Pancreas (tissue), 10 donors: Measurements from ENCODE around the gene GLT1D1. TPM values are rescaled to one million over a fixed set of nuclear protein-coding genes. Genes with fewer than 3 reads are reported as not detected.

ENCODE experiments used
- ATAC-seq, 4 donors: fragments of 200-7000 bp; cut with Tn5 transposase; one replicate each; pipeline versions ENCODE4 v1.8.0 to v1.9.1; 2020; ENCODE audit warnings: mild to moderate bottlenecking in 4 of 4, moderate library complexity in 4 of 4
- DNase-seq, 6 donors: peaks; one replicate each; pipeline ENCODE4 v3.0.0-alpha.2; 2020
- FAIRE-seq: peaks from 2 replicates; lab custom pipeline; 2012; peaks lifted over from hg19 to GRCh38; lab: Jason Lieb, UNC
- H3K27ac ChIP-seq, 4 donors: fragments of 200-600 bp; sonication (generic); 1 replicate in 3 of 4; 2 replicates in 1 of 4; pipeline versions ENCODE4 v1.5.0 to v1.8.0; 2020
- H3K27me3 ChIP-seq, 4 donors: fragments of 200-600 bp; one replicate each; pipeline ENCODE4 v1.8.0; 2021
- H3K36me3 ChIP-seq, 3 donors: fragments of 200-600 bp; sonication (generic) in 1 of 3; one replicate each; pipeline versions ENCODE4 v1.5.0 to v1.8.0; 2020 to 2021
- H3K4me1 ChIP-seq, 3 donors: fragments of 200-600 bp; one replicate each; pipeline ENCODE4 v1.8.0; 2021
- H3K4me3 ChIP-seq, 4 donors: fragments of 200-600 bp; sonication (generic) in 2 of 4; one replicate each; pipeline versions ENCODE4 v1.5.0 to v1.8.0; 2020 to 2021
- H3K9me3 ChIP-seq, 4 donors: fragments of 200-600 bp; one replicate each; pipeline ENCODE4 v1.8.0; 2021
- WGBS, 2 donors: extraction: QIAGEN DNeasy Blood & Tissue Kit; methylation state at CpG; one replicate each; pipeline ENCODE4 v1.1.7; 2013; 5-methylcytosine and 5-hydroxymethylcytosine counted together
- intact Hi-C, 3 donors: fragments of 100-400 bp; cut with DNase I; formaldehyde crosslinking; loops; one replicate each; pipeline versions ENCODE4 v1.11.1 to v1.14.2; 2022
- polyA plus RNA-seq, 2 donors: library from polyadenylated mRNA; stranded (reverse); fragments of 200-250 nt; gene quantifications; one replicate each; pipeline ENCODE4 v1.2.3, GENCODE V29; 2013
- total RNA-seq, 6 donors: library from RNA; stranded (reverse); fragmentation: NEBNext Ultra II Directional in 4 of 6; extraction: Animal tissue kit (Norgen Biotek cat#: 25700) in 4 of 6; gene quantifications; one replicate each; pipeline versions ENCODE4 v1.2.1 to v1.2.4, GENCODE V29; 2021 to 2023
- TF ChIP-seq, protein P1 (sequence below), 4 donors: fragments of 200-600 bp; sonication (generic) in 3 of 4; IDR thresholded peaks; one replicate each; pipeline versions ENCODE4 v1.5.0 to v1.8.0; 2021; ENCODE audit warnings: antibody characterized with exemption in 4 of 4
- donor health status: healthy with polysubstance abuse.
- donor health status: DM: no; HTN: no; CAD: no; lungs with moderate emphysema.
- donor health status: DM: no; HTN: no; CAD: no.
- donor health status: control.
- donor health status: control.
- donor health status: Bipolar disorder and iron deficiency.
- donor health status: DM: yes; HTN: yes; CAD: no.
- donor health status: DM: no; HTN: no; CAD: no.
- donor health status: DM: no; HTN: no; CAD: no.
- donor health status: DM: yes; HTN: yes; CAD: no.

Gene GLT1D1
- total and polyA plus RNA-seq, 8 donors, result 0.12 to 1.3 (median 0.28) TPM

- no peak for FAIRE-seq
- Histone ChIP-seq H3K36me3 (no peaks in the 10 kb centered on the region), H3K27ac (no peak overlapping the region), H3K9me3 (no peaks in the 10 kb centered on the region), H3K4me1 (no peaks in the 10 kb centered on the region), H3K4me3 (no peak overlapping the region), H3K27me3 (no peaks in the 10 kb centered on the region)
- 76 to 85% methylated on average over 27 of the region's 27 CpGs for WGBS, 2 donors
- intact Hi-C loops, result no loop called here
- ATAC-seq, result no peak
- no peak for DNase-seq
- TF ChIP-seq, protein P1, sequence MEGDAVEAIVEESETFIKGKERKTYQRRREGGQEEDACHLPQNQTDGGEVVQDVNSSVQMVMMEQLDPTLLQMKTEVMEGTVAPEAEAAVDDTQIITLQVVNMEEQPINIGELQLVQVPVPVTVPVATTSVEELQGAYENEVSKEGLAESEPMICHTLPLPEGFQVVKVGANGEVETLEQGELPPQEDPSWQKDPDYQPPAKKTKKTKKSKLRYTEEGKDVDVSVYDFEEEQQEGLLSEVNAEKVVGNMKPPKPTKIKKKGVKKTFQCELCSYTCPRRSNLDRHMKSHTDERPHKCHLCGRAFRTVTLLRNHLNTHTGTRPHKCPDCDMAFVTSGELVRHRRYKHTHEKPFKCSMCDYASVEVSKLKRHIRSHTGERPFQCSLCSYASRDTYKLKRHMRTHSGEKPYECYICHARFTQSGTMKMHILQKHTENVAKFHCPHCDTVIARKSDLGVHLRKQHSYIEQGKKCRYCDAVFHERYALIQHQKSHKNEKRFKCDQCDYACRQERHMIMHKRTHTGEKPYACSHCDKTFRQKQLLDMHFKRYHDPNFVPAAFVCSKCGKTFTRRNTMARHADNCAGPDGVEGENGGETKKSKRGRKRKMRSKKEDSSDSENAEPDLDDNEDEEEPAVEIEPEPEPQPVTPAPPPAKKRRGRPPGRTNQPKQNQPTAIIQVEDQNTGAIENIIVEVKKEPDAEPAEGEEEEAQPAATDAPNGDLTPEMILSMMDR (IDR thresholded peaks at IDR 0.05), result no peak
These were observed 79.8 kb downstream of the GLT1D1 start for GRCh38 chr12:128933039-128933438.

GRCh38 chr12:128933926-128934325, 80.6 kb downstream of the GLT1D1 start:
- intact Hi-C loops, result no loop called here

DNA sequence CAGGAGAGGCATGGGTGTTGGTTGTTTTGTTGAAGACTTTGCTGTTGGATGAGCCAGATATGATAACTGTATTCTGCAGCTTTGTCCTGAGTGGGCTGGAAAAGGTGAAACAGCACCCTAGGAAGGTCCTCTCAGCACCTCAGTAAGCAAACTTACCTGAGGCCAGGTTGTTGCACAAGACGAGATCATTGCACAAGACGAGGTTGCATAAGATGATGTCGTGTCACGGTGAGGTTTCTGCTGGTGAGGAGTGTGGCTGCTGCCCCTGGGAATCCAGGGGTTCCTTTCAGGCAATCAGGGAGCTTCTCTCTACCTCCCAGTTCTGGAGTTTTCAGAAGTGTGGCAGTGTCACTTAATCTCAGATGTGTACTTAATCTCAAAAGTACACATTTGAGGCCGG, 85.6 kb downstream of the GLT1D1 start:
- H3K27ac ChIP-seq, result no peak overlapping the region
- WGBS, 2 donors, result 44% methylated on average over 5 of the region's 5 CpGs

More at GRCh38 chr12:128933926-128934325, 80.6 kb downstream of the GLT1D1 start:
- Histone ChIP-seq H3K27ac (no peak overlapping the region), H3K9me3 (no peaks in the 10 kb centered on the region), H3K27me3 (no peaks in the 10 kb centered on the region), H3K4me3 (no peak overlapping the region), H3K4me1 (no peaks in the 10 kb centered on the region), H3K36me3 (no peaks in the 10 kb centered on the region)
- WGBS, 2 donors, result 75 to 81% methylated on average over 7 of the region's 7 CpGs
- ATAC-seq (no peak), FAIRE-seq (no peak), DNase-seq (no peak)
- TF ChIP-seq, protein P1 (IDR thresholded peaks at IDR 0.05), result no peak

GRCh38 chr12:128940090-128940888, 87.0 kb downstream of the GLT1D1 start:
- FAIRE-seq, result no peak
- WGBS, 2 donors, result 72 to 81% methylated on average over 15 of the region's 15 CpGs
- TF ChIP-seq, protein P1 (IDR thresholded peaks at IDR 0.05), result no peak
- no peak overlapping the region for H3K4me3 ChIP-seq
- ATAC-seq, result no peak
- H3K27me3 ChIP-seq, result no peaks in the 10 kb centered on the region
- H3K9me3 ChIP-seq, result no peaks in the 10 kb centered on the region
- no peaks in the 10 kb centered on the region for H3K36me3 ChIP-seq
- intact Hi-C loops, result no loop called here
- H3K4me1 ChIP-seq, result no peaks in the 10 kb centered on the region
- no peak for DNase-seq
- H3K27ac ChIP-seq, result no peak overlapping the region

More for the DNA sequence above, 85.6 kb downstream of the GLT1D1 start:
- H3K4me3 ChIP-seq, result no peak overlapping the region
- H3K36me3 ChIP-seq, result no peaks in the 10 kb centered on the region
- ATAC-seq (no peak), FAIRE-seq (no peak), DNase-seq (no peak)
- no peaks in the 10 kb centered on the region for H3K4me1 ChIP-seq
- no peaks in the 10 kb centered on the region for H3K9me3 ChIP-seq
- intact Hi-C loops, result no loop called here
- TF ChIP-seq, protein P1 (IDR thresholded peaks at IDR 0.05), result no peak
- H3K27me3 ChIP-seq, result no peaks in the 10 kb centered on the region

GRCh38 chr12:128940974-128941373, 87.7 kb downstream of the GLT1D1 start:
- TF ChIP-seq, protein P1 (IDR thresholded peaks at IDR 0.05), result no peak
- WGBS, 2 donors, result 66 to 78% methylated on average over 5 of the region's 5 CpGs
- no peaks in the 10 kb centered on the region for H3K9me3 ChIP-seq
- H3K27ac ChIP-seq, result no peak overlapping the region
- FAIRE-seq, result no peak
- H3K36me3 ChIP-seq, result no peaks in the 10 kb centered on the region
- no peak for DNase-seq
- no peak overlapping the region for H3K4me3 ChIP-seq
- no peak for ATAC-seq
- no peaks in the 10 kb centered on the region for H3K27me3 ChIP-seq
- no peaks in the 10 kb centered on the region for H3K4me1 ChIP-seq
- intact Hi-C loops, result no loop called here
